ENCODE data around the gene RBKS.
"Not testable (repeated sequence)": the region's sequence is repeated elsewhere in the genome, so short reads cannot be mapped to it uniquely, and the experiment has no call there.

The RBKS gene

DNA sequence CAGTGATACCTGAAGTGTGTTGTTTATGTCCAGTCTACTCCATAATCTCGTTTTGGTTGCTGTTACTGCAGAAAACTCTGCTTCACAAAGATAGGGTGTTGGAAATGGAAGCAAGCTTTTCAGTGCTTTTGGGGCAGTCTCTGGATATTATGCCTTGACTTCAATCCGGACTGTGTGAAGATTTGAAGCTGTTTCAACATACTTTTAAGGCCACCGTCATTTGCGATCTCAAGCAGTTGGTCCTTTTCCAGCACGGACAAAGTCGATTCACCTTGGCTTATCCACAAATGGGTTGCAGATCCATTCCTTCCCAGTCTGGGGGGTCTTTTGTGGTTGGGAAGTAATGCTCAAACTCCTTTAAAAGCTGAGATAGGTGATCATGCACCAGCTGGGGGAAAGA is 20.4 kb downstream of the RBKS start:
- DNase-seq, result no peak

GRCh38 chr2:27866237-27866636 is 23.9 kb downstream of the RBKS start:
- DNase-seq, result no peak

- not testable (repeated sequence) for DNase-seq
These were observed 26.2 kb downstream of the RBKS start for GRCh38 chr2:27863955-27864354.

GRCh38 chr2:27863146-27863545 is 27.0 kb downstream of the RBKS start:
- no peak for DNase-seq

DNA sequence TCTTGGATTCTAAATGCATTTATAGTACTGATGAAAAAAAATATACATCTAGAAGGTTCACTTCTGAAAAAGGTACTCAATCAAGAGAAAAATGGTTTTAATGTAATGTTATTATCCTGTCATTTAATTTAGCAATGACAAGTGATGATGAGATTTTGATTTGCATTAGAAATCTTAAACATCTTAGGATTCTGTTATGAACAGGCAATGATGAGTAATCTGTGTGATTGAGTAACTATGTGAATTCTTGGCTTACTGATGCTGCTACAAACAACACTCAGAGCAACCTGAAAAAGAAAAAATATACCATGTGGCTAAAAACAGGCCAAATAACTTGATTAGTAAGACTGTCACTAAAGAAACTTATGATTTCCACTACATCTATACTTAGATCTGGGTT is 30.1 kb downstream of the RBKS start:
- DNase-seq, result no peak

GRCh38 chr2:27857417-27858172 is 32.6 kb downstream of the RBKS start:
- no peak for DNase-seq

GRCh38 chr2:27856956-27857355 is 33.2 kb downstream of the RBKS start:
- no peak for DNase-seq

GRCh38 chr2:27856386-27856785 is 33.8 kb downstream of the RBKS start:
- no peak for DNase-seq

DNA sequence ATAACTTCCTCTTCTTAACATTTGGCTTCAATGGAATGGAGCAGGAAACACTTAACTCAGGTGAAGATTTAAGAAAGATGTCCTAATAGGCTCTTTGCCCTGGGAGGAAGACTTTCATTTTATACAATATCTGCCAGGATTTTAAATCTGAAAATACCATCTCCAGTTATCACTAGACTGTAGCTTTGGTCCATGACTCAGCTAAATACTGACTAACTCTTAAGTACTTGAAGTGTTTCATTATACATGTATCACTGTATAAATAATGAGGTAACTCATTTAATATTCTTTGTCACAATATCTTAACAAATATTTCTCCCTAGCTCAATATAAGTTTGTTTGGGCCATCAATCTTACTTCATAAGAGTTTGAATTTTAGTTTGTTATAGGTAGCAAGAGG is 34.7 kb downstream of the RBKS start:
- no peak for DNase-seq

GRCh38 chr2:27854229-27854862 is 35.8 kb downstream of the RBKS start:
- no peak for DNase-seq

DNA sequence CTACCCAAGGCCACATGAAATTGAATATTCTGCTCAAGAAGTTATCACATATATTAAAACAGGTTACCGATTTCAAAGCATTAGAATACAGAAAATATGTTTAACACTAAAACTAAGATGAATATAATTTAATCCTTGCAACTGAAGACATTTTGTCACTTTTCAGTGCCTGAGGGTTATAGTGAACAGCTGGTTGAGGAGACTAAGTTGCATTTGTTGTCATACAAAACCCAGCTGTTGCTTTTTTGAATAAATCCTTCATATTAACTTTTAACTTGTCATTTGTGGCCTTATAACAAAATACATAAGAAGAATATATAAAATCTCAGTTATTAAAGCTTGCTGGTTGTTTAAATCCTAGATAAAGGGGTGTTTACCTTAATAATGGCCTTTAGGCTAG is 37.5 kb downstream of the RBKS start:
- no peak for DNase-seq

DNA sequence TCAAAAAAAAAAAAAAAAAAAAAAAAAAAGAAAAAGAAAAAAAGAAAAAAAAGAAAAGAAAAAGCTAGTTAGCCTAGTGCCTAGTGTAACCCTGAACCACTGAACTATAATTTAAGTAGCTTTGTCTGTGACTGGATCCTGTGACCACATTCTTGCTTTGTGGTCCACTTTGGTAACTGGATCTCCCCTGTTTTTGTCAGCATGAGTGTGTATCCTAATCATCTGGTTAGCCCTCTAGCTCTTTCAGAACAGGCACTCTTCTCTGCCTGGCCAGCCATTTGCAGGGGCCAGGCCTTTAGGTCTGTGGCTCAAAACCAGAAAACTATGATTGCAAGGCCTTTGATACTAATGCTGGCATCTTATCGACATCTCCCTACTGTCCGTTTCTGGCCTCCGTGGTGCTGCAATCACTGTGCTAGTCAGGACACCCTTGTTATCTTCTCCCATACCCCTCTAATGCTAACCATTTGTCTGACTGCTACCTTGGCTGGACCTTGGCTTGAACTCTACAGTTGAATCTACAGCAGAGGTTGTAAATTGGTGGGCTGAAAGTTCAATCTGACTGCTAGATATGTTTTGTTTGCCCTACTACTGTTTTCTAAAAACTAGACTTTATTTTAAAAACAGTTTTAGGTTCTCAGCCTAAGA is 40.5 kb downstream of the RBKS start:
- DNase-seq, result no peak

DNA sequence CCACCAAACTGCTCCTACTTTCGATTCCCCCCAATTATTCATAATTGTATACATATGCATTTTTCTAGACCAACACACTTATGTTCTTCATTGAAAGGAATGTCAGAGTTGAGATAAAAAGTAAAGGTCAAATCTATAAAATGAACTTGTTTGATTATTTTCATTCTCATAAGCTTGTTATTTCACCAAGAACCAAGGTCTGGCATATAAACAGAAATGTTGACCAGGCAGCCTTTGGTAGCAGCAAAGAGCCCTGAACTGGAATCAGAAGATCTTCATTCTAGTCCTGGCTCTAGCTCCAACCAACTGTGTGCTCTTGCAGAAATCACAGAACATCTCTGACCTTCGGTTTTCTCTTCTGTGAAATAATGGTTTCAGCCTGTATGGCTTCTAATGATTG is 42.9 kb downstream of the RBKS start:
- DNase-seq, result no peak

- no peak for DNase-seq
These were observed 45.3 kb downstream of the RBKS start for GRCh38 chr2:27844821-27845255.

DNA sequence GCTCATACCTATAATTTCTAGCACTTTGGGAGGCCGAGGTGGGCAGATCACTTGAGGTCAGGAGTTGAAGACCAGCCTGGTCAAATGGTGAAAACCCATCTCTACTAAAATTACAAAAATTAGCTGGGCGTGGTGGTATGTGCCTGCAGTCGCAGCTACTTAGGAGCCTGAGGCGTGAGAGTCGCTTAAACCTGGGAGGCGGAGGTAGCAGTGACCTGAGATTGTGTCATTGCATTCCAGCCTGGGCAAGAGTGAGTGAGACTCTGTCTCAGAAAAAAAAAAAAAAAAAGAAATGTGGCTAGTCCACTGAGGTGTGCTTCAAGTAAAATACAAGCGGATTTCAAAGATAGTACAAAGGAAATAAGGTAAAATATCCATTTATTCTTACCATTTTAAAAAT is 46.2 kb downstream of the RBKS start:
- no peak for DNase-seq

DNA sequence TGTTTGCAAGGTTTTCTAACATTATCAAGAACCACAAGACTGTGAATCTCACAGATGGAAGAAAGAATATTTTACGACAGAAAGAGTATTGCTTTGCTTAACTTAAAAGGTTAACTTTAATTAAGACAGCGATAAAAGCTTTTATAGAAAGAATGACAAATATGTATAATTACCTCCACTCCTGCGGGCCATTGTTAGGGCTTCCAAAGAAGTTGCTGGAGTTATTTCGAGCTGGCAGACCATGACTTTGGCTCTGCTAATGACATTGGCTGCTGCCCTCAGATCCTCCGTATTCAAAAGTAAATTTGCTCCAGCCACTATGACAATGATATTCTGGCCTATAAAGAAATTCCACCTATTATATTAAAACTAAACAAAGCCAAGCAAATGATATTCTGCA is 47.3 kb downstream of the RBKS start:
- no peak for DNase-seq

- DNase-seq, result no peak
These were observed 51.1 kb downstream of the RBKS start for GRCh38 chr2:27839022-27839618.

DNA sequence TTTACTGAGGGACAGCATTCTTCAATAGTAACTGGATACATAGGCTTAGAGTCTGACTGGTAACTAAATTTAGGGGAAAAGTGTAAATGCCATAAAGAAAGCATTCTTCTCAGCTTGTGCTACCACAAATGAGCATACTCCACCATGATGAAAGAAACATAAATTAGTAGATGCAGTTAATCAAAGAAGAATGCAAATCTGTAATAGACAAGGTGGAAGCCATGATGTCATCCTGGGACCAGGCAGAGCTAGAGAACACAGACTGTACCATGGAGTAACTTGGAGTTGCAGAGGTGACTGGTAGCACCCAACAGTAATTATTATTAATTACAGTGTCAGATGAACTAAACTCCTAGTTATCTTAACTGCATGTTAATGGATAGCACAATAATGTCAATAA is 51.7 kb downstream of the RBKS start:
- no peak for DNase-seq

DNA sequence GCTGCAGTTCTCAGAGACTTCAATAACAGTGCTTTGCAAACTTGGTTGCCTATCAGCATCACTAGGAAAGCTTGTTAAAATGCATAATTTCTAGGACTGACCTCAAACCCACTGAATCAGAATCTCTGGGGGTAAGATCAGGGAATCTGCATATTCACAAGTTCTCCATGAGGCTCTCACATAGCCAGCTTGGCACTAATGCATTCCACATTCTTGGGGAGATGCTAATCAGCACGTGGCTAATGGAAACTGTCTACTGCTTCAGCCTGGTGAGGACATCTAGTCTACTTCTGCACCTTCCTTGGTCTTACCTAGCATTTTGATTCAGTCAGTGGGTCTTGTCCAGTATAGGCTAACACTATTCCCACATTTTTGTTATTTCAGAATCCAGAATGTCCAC is 56.3 kb downstream of the RBKS start:
- no peak for DNase-seq

- DNase-seq, result no peak
These were observed 57.8 kb downstream of the RBKS start for GRCh38 chr2:27832396-27832795.

DNA sequence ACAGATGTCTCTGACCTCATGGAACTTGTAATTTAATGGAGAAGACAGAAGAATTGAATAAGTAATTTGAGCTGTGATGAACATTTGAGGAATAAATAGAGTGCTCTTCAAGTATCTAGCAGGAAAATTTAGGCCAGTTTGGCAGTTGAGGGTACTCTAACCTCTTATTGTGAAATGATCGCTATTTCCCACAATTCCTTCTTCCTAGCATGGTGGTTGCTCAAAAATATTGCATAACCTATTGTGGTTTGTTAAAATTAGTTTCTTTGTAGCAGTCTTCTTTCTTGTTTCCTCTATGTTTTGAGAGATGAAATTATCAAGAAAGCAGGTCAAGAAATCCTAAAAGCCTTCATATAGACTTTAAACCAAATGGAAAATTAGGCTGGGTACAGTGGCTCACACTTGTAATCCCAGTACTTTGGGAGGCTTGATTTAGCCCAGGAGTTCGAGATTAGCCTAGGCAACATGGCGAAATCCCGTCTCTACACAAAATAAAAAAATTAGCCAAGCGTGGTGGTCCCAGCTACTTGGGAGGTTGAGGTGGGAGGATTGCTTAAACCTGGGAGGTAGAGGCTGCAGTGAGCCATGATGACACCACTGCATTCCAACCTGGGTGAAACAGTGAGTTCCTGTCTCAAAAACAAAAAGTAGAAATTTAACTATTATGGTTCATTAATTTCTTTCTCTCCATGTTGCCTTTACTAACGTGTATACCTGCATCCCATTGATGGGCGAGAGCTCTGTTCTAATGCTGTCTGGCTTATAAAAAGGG is 58.7 kb downstream of the RBKS start:
- DNase-seq, result no peak

DNA sequence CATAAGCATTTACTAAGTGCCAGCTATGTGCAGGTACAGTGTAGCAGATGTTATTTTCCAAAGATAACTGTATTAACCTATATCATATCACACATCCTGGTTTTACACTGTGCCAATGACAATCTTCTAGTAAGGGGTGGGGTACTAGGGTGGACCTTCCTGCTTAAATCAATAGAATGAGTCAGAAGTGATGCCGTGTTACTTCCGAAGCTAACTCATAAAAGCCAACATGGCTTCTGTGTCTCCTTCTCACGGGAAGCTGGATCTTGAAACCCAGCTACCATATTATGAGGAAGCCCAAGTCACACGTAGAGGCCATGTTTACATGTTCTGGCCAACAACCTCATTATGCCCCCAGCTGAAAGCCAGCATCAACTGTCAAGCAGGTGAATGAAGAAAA is 59.5 kb downstream of the RBKS start:
- DNase-seq, result no peak

DNA sequence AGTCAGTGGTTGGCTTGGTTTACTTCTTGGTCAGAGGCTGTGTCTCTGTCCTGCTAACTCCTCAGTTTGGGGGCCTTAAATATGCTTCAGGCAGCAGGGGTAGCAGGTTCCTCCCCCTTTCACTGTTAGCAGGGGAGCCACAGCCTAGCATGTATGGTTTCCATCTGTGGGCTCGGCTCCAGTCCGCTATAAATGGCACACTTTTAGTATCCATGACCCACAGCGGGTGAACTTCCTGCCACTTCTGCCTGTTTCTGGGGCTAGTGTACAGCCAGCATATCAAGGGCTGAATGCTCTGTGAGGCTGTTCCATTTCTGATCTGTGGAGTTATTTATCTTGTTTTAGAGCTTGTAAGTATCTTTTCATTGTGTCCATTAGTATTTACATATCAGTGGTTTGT is 60.4 kb downstream of the RBKS start:
- DNase-seq, result no peak

All from activated effector memory CD4-positive, alpha-beta T cell treated with anti-CD3 and anti-CD28 coated beads, Interleukin-2, amount 50 U/mL, for 16 hours (primary cell).